Left forelimb (tissue), 1 donor: ENCODE results near the gene GPR153.
A peak's percentile ranks its signal among the peaks of the same experiment; 100 is the strongest.

ENCODE experiments used
- DNase-seq: peaks from one replicate; pipeline ENCODE4 v3.0.0-alpha.2; 2018; ENCODE audit warnings: low spot score

The GPR153 gene

GRCh38 chr1:6248932-6249738 is 11.8 kb downstream of the GPR153 start:
- DNase-seq, result no peak

- no peak for DNase-seq
Measured at GRCh38 chr1:6248161-6248776, 12.6 kb downstream of the GPR153 start.

- DNase-seq, result no peak
Measured at GRCh38 chr1:6247651-6248050, 13.2 kb downstream of the GPR153 start.

GRCh38 chr1:6246497-6247467 is 14.1 kb downstream of the GPR153 start:
- peak; percentile 89 for DNase-seq

- DNase-seq, result no peak
Measured at GRCh38 chr1:6245869-6246496, 14.9 kb downstream of the GPR153 start.

GRCh38 chr1:6245086-6245868 is 15.6 kb downstream of the GPR153 start:
- DNase-seq, result peak; percentile 90

- DNase-seq, result no peak
Measured at GRCh38 chr1:6244401-6245049, 16.4 kb downstream of the GPR153 start.

- no peak for DNase-seq
Measured at GRCh38 chr1:6243993-6244392, 16.9 kb downstream of the GPR153 start, which contains the start of gene HES3. HES3 (plus strand) TSS chr1:6244179; CDS start chr1:6244366, 187 bp downstream.

GRCh38 chr1:6243053-6243834 is 17.7 kb downstream of the GPR153 start:
- DNase-seq, result no peak

- DNase-seq, result no peak
Measured at GRCh38 chr1:6241887-6242740, 18.8 kb downstream of the GPR153 start.

GRCh38 chr1:6241107-6241886 is 19.6 kb downstream of the GPR153 start:
- DNase-seq, result no peak

- no peak for DNase-seq
Measured at GRCh38 chr1:6239950-6240768, 20.7 kb downstream of the GPR153 start.

GRCh38 chr1:6239213-6239752 is 21.6 kb downstream of the GPR153 start:
- no peak for DNase-seq

- DNase-seq, result no peak
Measured at GRCh38 chr1:6237093-6237492, 23.8 kb downstream of the GPR153 start.

GRCh38 chr1:6235296-6235677 is 25.6 kb downstream of the GPR153 start:
- no peak for DNase-seq

- DNase-seq, result no peak
Measured at GRCh38 chr1:6234502-6235295, 26.2 kb downstream of the GPR153 start.
